Measurements from ENCODE around the gene GALK2. TPM values are rescaled to one million over a fixed set of nuclear protein-coding genes. Genes with fewer than 3 reads are reported as not detected.

GALK2 gene
- total RNA-seq, 2 experiments from 2014 or later, result 20.2 to 23.4 TPM

GRCh38 chr15:49370782-49371181 is 200.7 kb downstream of the GALK2 start:
- Mint-ChIP-seq H3K36me3 (ENCODE audit: low read depth) (no peaks in the 10 kb centered on the region), H3K27ac (no peak overlapping the region), H3K9me3 (peaks cover 5% of the 10 kb centered on the region), H3K27me3 (peaks cover under 1% of the 10 kb centered on the region), H3K4me1 (no peaks in the 10 kb centered on the region), H3K4me3 (no peak overlapping the region)
- CTCF ChIA-PET, result no interaction called here
- no peak for DNase-seq
- POLR2A ChIA-PET, result no interaction called here

- Mint-ChIP-seq H3K4me1 (no peaks in the 10 kb centered on the region), H3K9me3 (no peaks in the 10 kb centered on the region), H3K36me3 (ENCODE audit: low read depth) (no peaks in the 10 kb centered on the region), H3K4me3 (no peak overlapping the region), H3K27ac (no peak overlapping the region), H3K27me3 (peaks cover 5% of the 10 kb centered on the region)
- ChIA-PET CTCF (no interaction called here), POLR2A (no interaction called here)
- DNase-seq, result no peak
These were observed 202.3 kb downstream of the GALK2 start for GRCh38 chr15:49372366-49372765.

GRCh38 chr15:49379996-49380395 is 209.9 kb downstream of the GALK2 start:
- H3K27ac Mint-ChIP-seq, result no peak overlapping the region
- POLR2A ChIA-PET, result no interaction called here
- DNase-seq, result no peak
- no peaks in the 10 kb centered on the region for H3K9me3 Mint-ChIP-seq
- CTCF ChIA-PET, result interaction anchor here (0.6 kb wide), 1 partner anchor 10 kb away, joined by 4 read pairs; no protein-coding TSS in a partner anchor
- H3K27me3 Mint-ChIP-seq, result peaks cover 13% of the 10 kb centered on the region
- no peak overlapping the region for H3K4me3 Mint-ChIP-seq
- no peaks in the 10 kb centered on the region for H3K36me3 Mint-ChIP-seq (ENCODE audit: low read depth)
- no peaks in the 10 kb centered on the region for H3K4me1 Mint-ChIP-seq

- no peak for DNase-seq
- no peaks in the 10 kb centered on the region for H3K36me3 Mint-ChIP-seq (ENCODE audit: low read depth)
These were observed 210.9 kb downstream of the GALK2 start for GRCh38 chr15:49380912-49381311.

More at GRCh38 chr15:49380912-49381311, 210.9 kb downstream of the GALK2 start:
- Mint-ChIP-seq H3K9me3 (no peaks in the 10 kb centered on the region), H3K27ac (no peak overlapping the region), H3K4me1 (no peaks in the 10 kb centered on the region), H3K4me3 (no peak overlapping the region), H3K27me3 (peaks cover 11% of the 10 kb centered on the region)
- ChIA-PET CTCF (no interaction called here), POLR2A (no interaction called here)

Small RNA genes lying within 50 kb of the gene (microRNA-seq; reads per million reads assigned to microRNA genes)
- not detected for gene MIR4716 (ENCODE audit: borderline microRNAs expressed, borderline replicate concordance)

Other genes with a start within 250 kb of the GALK2 start
- gene SHC4, start 206.3 kb upstream of the GALK2 start, total RNA-seq, result under 1 TPM; 0.30 to 0.46 TPM
- gene SECISBP2L, start 123.8 kb upstream of the GALK2 start, total RNA-seq, result 10 to 100 TPM; 29.2 to 35.8 TPM
- 10 to 100 TPM; 54.8 to 61.7 TPM for gene COPS2, start 14.6 kb upstream of the GALK2 start, total RNA-seq

Measured in activated CD4-positive, alpha-beta T cell treated with anti-CD3 and anti-CD28 coated beads, Interleukin-2, amount 10 ng/mL, durations not matched to agents 7 days and 5 days (primary cell).